GM10266 (cell line): ENCODE data around the gene ALDH3B1.
A peak's percentile ranks its signal among the peaks of the same experiment; 100 is the strongest.

Experiments
- DNase-seq: peaks from one replicate; pipeline ENCODE4 v3.0.0; 2012; ENCODE audit errors: extremely low spot score
- CTCF ChIP-seq: IDR thresholded peaks from 2 replicates; pipeline ENCODE4 v1.5.1; 2012; ENCODE audit warnings: mild to moderate bottlenecking, low read depth; ENCODE audit not compliant: control insufficient read depth, insufficient read depth; ENCODE audit errors: missing control alignments

The ALDH3B1 gene

GRCh38 chr11:68007498-68008380, 2.4 kb upstream of the ALDH3B1 start:
- DNase-seq: no peak
- no peak for TF ChIP-seq CTCF

GRCh38 chr11:68008381-68009337, 1.5 kb upstream of the ALDH3B1 start:
- no peak for DNase-seq
- no peak for TF ChIP-seq CTCF

GRCh38 chr11:68009391-68010089, 587 bp upstream of the ALDH3B1 start:
- TF ChIP-seq CTCF: peak; percentile 36
- no peak for DNase-seq

GRCh38 chr11:68011051-68011943, 1.2 kb downstream of the ALDH3B1 start:
- DNase-seq: no peak
- no peak for TF ChIP-seq CTCF

GRCh38 chr11:68012044-68012842, 2.1 kb downstream of the ALDH3B1 start:
- no peak for TF ChIP-seq CTCF
- no peak for DNase-seq
